SK-N-SH treated with all-trans-retinoic acid at 6 μM for 48 hours (cell line): ENCODE data around the gene MLPH.

Experiments used
- ATAC-seq: fragments of 200-7000 bp; cut with Tn5 transposase; 3 replicates; pipeline ENCODE4 v1.9.1; 2020; ENCODE audit warnings: mild to moderate bottlenecking, moderate library complexity
- BACH2 ChIP-seq: fragments of 250-450 bp; sonication (Bioruptor Pico); IDR thresholded peaks from 2 replicates; pipeline ENCODE4 v1.9.0; 2021; ENCODE audit warnings: mild to moderate bottlenecking, borderline replicate concordance
- GLIS3 ChIP-seq: fragments of 250-450 bp; sonication (Bioruptor Pico); IDR thresholded peaks from 2 replicates; pipeline ENCODE4 v1.5.0; 2020; ENCODE audit warnings: mild to moderate bottlenecking, moderate library complexity
- ISL1 ChIP-seq: fragments of 250-450 bp; sonication (Bioruptor Pico); IDR thresholded peaks from 2 replicates; pipeline ENCODE4 v2.1.2; 2022; ENCODE audit warnings: mild to moderate bottlenecking, moderate library complexity
- OSR1 ChIP-seq: fragments of 250-450 bp; sonication (Bioruptor Pico); IDR thresholded peaks from 2 replicates; pipeline ENCODE4 v1.8.0; 2022; ENCODE audit warnings: moderate library complexity, mild to moderate bottlenecking, inconsistent platforms
- SNAI2 ChIP-seq: fragments of 250-450 bp; sonication (Bioruptor Pico); IDR thresholded peaks from 2 replicates; pipeline ENCODE4 v1.5.0; 2020; ENCODE audit warnings: mild to moderate bottlenecking, moderate library complexity
- TCF4 ChIP-seq: fragments of 250-450 bp; sonication (Bioruptor Pico); IDR thresholded peaks from 2 replicates; pipeline ENCODE4 v1.8.0; 2021; ENCODE audit warnings: mild to moderate bottlenecking, moderate library complexity, borderline replicate concordance
- TOX ChIP-seq: fragments of 250-450 bp; sonication (Bioruptor Pico); IDR thresholded peaks from 2 replicates; pipeline ENCODE4 v1.8.0; 2021; ENCODE audit warnings: mild to moderate bottlenecking, moderate library complexity, borderline replicate concordance
- ZFP3 ChIP-seq: fragments of 250-450 bp; sonication (Bioruptor Pico); IDR thresholded peaks from 2 replicates; pipeline ENCODE4 v1.5.0; 2020; ENCODE audit warnings: mild to moderate bottlenecking, moderate library complexity
- ZFP30 ChIP-seq: fragments of 450-650 bp; formaldehyde crosslinking; IDR thresholded peaks from 2 replicates; pipeline ENCODE4 v1.5.0; 2022; ENCODE audit warnings: mild to moderate bottlenecking, moderate library complexity
- ZNF565 ChIP-seq: fragments of 450-650 bp; formaldehyde crosslinking; conservative IDR thresholded peaks from 2 replicates; pipeline ENCODE4 v1.5.0; 2020; ENCODE audit warnings: low read depth, mild to moderate bottlenecking, moderate library complexity
- ZNF8 ChIP-seq: fragments of 450-650 bp; formaldehyde crosslinking; IDR thresholded peaks from 2 replicates; pipeline ENCODE4 v1.5.0; 2020; ENCODE audit warnings: mild to moderate bottlenecking, moderate library complexity
- TF ChIP-seq, protein P1 (sequence below): fragments of 250-450 bp; sonication (Bioruptor Pico); IDR thresholded peaks from 2 replicates; pipeline ENCODE4 v1.5.1; 2021; ENCODE audit warnings: mild to moderate bottlenecking, moderate library complexity
- TF ChIP-seq, protein P2 (sequence below): fragments of 250-450 bp; sonication (Bioruptor Pico); IDR thresholded peaks from 2 replicates; pipeline ENCODE4 v1.8.0; 2020; ENCODE audit warnings: mild to moderate bottlenecking, moderate library complexity, borderline replicate concordance
- TF ChIP-seq, protein P3 (sequence below): fragments of 250-450 bp; sonication (Bioruptor Pico); IDR thresholded peaks from 2 replicates; pipeline ENCODE4 v1.5.1; 2020; ENCODE audit warnings: low read depth, mild to moderate bottlenecking, moderate library complexity
- TF ChIP-seq, protein P4 (sequence below): fragments of 250-450 bp; sonication (Bioruptor Pico); IDR thresholded peaks from 2 replicates; pipeline ENCODE4 v1.8.0; 2021; ENCODE audit warnings: low read depth, mild to moderate bottlenecking, moderate library complexity, borderline replicate concordance

Gene MLPH

DNA sequence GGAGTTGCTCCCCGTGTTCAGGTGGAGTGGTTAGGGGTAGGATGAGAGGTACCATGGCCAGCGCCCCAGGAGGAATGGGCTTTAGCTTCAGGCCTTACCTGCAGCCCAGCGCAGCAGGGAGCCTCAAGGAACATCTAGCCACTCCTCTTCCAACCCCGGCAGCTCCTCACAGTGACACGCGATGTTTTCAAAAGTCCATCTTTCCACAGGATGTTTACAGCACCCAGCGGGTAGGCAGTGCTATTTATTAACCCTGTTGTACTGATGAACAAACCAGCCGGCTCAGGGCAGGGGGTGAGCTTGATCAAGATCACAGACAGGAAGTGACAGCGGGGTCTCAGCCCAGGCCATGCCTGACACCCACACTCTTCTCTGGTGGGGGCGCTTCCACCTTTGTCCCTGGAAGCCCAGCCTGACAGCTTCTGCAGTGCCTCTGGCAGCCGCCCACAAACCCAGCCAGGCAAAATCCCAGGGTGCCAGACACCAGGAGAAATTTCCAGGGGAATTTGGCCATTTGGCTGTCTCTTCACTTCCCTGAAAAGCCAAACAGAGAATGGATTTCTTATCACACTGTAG, 60.9 kb downstream of the MLPH start:
- TF ChIP-seq, protein P1, sequence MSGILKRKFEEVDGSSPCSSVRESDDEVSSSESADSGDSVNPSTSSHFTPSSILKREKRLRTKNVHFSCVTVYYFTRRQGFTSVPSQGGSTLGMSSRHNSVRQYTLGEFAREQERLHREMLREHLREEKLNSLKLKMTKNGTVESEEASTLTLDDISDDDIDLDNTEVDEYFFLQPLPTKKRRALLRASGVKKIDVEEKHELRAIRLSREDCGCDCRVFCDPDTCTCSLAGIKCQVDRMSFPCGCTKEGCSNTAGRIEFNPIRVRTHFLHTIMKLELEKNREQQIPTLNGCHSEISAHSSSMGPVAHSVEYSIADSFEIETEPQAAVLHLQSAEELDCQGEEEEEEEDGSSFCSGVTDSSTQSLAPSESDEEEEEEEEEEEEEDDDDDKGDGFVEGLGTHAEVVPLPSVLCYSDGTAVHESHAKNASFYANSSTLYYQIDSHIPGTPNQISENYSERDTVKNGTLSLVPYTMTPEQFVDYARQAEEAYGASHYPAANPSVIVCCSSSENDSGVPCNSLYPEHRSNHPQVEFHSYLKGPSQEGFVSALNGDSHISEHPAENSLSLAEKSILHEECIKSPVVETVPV (CRISPR knock-in tag), result no peak
- TF ChIP-seq, protein P2, sequence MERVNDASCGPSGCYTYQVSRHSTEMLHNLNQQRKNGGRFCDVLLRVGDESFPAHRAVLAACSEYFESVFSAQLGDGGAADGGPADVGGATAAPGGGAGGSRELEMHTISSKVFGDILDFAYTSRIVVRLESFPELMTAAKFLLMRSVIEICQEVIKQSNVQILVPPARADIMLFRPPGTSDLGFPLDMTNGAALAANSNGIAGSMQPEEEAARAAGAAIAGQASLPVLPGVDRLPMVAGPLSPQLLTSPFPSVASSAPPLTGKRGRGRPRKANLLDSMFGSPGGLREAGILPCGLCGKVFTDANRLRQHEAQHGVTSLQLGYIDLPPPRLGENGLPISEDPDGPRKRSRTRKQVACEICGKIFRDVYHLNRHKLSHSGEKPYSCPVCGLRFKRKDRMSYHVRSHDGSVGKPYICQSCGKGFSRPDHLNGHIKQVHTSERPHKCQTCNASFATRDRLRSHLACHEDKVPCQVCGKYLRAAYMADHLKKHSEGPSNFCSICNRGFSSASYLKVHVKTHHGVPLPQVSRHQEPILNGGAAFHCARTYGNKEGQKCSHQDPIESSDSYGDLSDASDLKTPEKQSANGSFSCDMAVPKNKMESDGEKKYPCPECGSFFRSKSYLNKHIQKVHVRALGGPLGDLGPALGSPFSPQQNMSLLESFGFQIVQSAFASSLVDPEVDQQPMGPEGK (CRISPR knock-in tag), result no peak
- TF ChIP-seq ISL1 (no peak), ZNF8 (CRISPR knock-in tag) (no peak)
- no peak for ATAC-seq

DNA sequence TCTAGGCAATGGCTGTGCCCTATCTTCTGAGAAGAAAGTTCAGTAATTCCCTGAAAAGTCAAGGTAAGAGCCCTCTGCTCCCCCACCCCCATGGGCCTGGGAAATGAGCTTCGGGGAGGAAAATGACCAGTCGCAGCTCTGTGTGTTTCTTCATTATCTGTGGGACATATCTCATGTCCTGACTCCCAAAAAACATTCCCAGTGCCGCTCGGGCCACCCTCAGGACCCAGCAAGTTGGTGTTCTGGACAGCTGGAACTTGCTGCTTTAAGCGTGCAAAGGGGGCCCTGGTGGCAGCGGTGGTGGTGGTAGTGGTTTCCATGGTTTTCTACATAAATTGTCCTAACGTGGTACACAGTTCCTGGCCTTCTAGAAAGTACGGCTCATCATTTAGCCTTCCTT, 62.2 kb downstream of the MLPH start:
- ATAC-seq, result no peak
- TF ChIP-seq, protein P3, sequence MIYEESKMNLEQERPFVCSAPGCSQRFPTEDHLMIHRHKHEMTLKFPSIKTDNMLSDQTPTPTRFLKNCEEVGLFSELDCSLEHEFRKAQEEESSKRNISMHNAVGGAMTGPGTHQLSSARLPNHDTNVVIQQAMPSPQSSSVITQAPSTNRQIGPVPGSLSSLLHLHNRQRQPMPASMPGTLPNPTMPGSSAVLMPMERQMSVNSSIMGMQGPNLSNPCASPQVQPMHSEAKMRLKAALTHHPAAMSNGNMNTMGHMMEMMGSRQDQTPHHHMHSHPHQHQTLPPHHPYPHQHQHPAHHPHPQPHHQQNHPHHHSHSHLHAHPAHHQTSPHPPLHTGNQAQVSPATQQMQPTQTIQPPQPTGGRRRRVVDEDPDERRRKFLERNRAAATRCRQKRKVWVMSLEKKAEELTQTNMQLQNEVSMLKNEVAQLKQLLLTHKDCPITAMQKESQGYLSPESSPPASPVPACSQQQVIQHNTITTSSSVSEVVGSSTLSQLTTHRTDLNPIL (CRISPR knock-in tag), result no peak
- no peak for TF ChIP-seq OSR1 (CRISPR knock-in tag)
- TF ChIP-seq, protein P2 (CRISPR knock-in tag), result no peak
- TF ChIP-seq ZNF565 (CRISPR knock-in tag), result no peak

DNA sequence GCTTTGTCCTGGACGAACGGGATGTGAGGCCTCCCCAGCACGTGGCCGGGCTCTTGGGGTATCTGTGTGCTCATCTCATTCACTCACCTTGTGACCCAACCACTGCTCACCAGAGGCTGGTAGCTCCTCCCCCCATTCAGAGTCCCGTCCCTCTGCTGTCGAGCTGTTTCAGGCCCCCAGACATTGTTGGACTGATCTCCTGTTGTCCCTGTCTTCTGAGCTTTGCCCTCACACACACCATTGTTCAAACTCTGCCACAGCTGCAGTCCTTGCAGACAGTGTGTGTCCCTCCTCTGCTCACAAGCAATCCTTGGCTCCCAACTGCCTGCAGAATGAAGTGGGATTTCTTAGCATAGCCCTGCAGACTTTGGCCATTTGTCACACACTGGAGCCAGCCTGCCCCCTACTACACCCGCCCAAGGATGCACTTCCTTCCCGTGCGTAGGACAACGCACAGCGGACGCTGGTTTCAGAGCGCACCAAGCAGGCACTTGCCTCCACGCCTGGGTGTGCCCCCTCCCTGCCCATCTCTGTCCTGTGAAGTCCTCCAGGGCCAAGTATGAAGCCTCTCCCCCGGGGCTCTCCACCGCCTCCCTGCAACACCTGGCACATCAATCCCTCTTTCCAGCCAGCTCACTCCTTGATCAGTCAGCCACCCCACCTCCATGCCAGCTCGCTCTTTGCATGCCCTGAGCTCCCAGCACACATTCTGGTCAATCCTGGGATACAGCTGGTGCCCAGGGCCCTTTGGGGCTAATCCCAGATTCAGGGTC, 62.8 kb downstream of the MLPH start:
- ATAC-seq, result no peak
- TF ChIP-seq, protein P4, sequence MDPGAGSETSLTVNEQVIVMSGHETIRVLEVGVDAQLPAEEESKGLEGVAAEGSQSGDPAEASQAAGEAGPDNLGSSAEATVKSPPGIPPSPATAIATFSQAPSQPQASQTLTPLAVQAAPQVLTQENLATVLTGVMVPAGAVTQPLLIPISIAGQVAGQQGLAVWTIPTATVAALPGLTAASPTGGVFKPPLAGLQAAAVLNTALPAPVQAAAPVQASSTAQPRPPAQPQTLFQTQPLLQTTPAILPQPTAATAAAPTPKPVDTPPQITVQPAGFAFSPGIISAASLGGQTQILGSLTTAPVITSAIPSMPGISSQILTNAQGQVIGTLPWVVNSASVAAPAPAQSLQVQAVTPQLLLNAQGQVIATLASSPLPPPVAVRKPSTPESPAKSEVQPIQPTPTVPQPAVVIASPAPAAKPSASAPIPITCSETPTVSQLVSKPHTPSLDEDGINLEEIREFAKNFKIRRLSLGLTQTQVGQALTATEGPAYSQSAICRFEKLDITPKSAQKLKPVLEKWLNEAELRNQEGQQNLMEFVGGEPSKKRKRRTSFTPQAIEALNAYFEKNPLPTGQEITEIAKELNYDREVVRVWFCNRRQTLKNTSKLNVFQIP, result no peak
- no peak for TF ChIP-seq BACH2 (CRISPR knock-in tag)
- TF ChIP-seq, protein P1 (CRISPR knock-in tag), result no peak
- TF ChIP-seq TOX, result no peak
- no peak for TF ChIP-seq TCF4 (CRISPR knock-in tag)
- no peak for TF ChIP-seq ZNF565 (CRISPR knock-in tag)
- TF ChIP-seq ZFP30, result no peak
- no peak for TF ChIP-seq OSR1 (CRISPR knock-in tag)
- TF ChIP-seq, all 23 proteins: peak for 0

DNA sequence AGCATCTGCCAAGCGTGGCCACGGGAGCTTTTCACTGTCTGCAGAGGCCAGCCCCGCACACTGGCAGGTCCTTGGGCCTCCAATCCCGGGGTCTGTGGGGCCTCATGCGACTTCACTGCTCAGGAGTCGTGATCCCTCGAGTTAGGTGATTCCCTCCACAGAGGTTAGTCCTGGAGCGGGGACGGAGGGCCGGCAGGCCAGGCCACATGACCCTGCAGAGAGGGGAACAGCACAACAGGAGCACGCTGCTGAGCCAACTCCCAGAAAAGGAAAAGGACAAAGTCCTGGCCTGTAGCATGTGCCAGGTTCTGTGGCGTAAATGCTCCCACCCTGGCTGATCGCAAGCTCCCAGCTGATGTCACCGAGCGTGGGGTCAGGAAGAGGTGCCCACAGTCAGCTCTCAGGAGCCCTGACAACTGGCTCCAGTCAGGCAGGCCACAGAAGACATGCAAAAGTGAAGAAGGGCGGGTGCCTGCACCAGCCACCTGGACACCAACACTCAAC, 64.1 kb downstream of the MLPH start:
- TF ChIP-seq ZFP30 (no peak), SNAI2 (CRISPR knock-in tag) (no peak), BACH2 (CRISPR knock-in tag) (no peak), GLIS3 (no peak), ZNF8 (CRISPR knock-in tag) (no peak), ISL1 (no peak), ZFP3 (no peak)
- TF ChIP-seq, protein P1 (CRISPR knock-in tag), result no peak

More for the DNA sequence above, 64.1 kb downstream of the MLPH start:
- ATAC-seq, result no peak
